HTR-8/SVneo (cell line): ENCODE data around the gene HEMK1.

Source experiments
- DNase-seq: peaks from one replicate; pipeline ENCODE4 v3.0.0; 2011; ENCODE audit warnings: low spot score, mixed read lengths; ENCODE audit not compliant: insufficient read length
- FAIRE-seq: peaks from 2 replicates; lab custom pipeline; 2011; peaks lifted over from hg19 to GRCh38; lab: Jason Lieb, UNC

Gene HEMK1

DNA sequence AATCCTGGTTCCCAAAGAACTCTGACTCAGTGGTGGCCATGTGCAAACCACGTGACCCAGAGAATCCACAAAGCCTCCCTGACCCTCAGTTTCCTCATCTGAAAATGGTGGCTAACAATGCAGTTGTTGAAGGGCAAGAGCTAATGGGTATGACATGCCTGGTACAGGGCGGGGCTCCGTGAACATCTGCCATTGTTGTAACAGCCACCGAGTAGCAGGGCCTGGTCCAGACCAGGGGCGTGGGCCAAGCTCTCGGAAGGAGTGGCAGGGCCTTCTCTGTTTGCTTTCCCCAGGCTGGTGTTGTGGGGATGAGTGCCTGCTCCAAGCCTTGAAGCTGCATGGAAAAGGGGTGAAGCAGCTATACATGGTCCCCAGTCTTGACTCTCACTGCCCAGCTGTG is 61.1 kb downstream of the HEMK1 start:
- DNase-seq (no peak), FAIRE-seq (no peak)

GRCh38 chr3:50630877-50631276 is 61.6 kb downstream of the HEMK1 start:
- DNase-seq (no peak), FAIRE-seq (no peak)

DNA sequence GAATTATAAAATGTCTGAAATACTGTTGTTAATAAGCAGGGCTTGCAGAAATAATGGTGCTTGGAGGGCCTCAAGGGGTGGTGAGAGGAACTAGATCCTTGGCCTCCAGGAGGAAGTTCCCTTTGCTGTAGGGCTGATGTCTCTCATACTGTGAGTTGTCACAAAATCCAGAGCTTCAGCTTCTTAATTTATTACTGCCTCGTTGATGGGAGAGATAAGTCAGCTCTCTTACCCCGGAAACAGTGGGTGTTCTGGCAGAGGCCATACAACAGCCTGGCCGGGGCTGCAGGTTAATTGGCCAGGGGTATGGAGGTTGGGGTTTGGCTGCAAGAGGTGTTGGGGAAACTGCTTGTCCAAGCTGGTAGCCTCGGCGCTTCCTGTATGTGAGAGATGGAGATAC is 63.1 kb downstream of the HEMK1 start:
- no peak for FAIRE-seq
- DNase-seq = peak; percentile 41

DNA sequence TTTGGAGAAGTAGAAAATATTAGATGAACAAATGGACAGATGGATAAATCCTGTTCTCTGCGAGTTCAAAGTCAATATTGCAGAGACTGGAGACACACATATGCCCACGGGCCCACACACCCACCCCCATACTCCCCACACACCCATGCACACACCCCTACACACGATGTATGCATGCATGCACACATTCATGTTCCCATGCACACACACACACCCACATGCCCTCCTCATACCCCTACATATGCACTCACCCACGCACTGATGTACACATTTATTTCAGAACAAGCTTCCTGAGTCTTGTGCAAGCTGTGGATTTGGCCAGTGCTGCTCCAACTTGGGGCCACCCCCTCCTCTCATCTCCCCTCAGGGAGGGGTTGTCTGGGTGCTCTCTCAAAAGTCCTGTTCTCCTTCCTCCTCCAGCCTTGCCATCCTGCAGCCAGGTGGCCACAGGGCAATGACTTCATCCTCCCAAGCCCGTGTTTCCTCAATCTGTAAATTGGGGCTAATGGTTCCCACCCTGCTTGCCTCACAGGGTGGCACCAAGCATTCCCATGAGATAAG is 64.0 kb downstream of the HEMK1 start:
- FAIRE-seq (no peak), DNase-seq (no peak)

DNA sequence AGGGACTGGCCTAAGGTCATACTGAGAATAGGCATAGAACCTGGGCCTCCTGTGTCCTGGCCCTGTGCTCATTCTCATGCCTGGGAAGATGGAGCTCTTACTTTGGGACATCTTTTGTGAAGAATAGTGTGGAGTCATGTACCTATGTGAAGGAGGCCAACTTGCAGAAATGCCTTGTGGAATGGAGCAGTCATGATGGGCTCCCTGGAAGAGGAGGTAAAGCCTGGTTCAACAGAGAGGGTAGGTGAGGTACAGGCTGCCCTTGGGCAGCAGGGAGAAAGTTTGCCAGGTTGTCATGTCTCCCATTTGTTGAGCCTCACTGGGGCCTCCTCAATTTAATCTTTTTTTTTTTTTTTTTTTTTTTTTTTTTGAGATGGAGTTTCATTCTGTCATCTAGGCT is 65.7 kb downstream of the HEMK1 start:
- FAIRE-seq (no peak), DNase-seq (no peak)

GRCh38 chr3:50637011-50637410 is 67.7 kb downstream of the HEMK1 start:
- FAIRE-seq (no peak), DNase-seq (no peak)

GRCh38 chr3:50637945-50638344 is 68.6 kb downstream of the HEMK1 start:
- FAIRE-seq (no peak), DNase-seq (no peak)

DNA sequence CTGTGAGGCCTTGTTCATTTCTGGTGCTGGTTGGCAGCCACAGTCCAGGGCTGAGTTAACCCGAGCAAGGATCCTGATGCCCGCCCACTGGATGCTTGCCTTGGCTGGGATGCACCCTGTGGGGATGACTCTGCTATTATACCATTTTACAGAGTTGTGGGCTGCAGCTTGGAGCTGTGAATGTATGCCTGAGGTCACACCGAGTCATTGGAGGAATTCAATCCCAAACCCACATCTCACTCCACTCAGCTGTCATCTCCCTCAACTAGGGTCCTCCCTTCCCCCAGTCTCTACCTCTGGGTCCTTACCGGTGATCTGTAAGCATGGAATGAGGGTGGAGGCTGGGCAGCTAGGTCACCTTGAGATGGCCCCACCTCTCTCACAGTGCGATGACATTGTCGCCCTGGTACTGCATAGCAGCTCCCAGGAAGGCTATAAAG is 69.8 kb downstream of the HEMK1 start:
- FAIRE-seq = peak; percentile 81

DNA sequence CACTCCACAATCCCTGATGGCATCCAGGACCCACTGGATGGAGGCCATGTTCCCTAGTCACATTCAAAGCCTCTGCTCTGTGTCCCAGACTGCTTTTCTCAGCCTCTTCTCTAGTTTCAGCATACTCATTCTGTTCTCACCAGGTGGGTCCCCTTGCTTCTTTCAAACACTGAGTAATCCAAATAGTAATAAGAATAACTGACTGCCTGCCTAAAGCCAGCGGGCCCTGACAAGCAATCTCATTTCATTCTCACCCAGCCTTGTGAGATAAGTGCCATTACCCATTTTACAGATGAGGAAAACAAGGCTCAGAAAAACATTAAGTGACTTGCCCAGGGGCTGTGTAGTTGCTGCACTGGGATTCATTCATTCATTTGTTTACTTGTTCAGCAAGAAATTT is 73.1 kb downstream of the HEMK1 start:
- no peak for FAIRE-seq
- no peak for DNase-seq

More for the DNA sequence above, 69.8 kb downstream of the HEMK1 start:
- no peak for DNase-seq

DNA sequence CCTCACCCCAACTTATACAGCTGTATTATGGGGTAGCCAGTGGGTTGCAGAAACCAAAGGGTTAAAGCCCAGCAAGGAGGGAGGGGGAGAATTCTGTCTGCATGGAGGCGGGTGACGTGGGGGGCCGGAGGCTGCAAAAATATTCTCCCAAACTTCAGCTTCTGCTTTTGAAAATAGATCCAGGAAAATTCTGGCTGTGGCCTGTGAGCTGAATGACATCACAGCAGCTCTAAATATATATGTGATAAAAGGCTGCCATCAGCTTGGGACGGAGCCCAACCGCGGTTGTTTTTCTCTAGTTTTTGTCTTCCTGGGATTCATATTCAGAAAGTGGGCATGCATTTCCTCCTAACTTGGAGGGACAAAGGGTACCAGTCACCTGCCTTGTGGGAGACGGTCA is 75.2 kb downstream of the HEMK1 start:
- no peak for DNase-seq
- no peak for FAIRE-seq

GRCh38 chr3:50645378-50645777 is 76.1 kb downstream of the HEMK1 start:
- FAIRE-seq = no peak
- DNase-seq = no peak
